Left ventricle myocardium inferior (tissue), 1 donor: Measurements from ENCODE around the gene MUCL3. TPM values are rescaled to one million over a fixed set of nuclear protein-coding genes. Genes with fewer than 3 reads are reported as not detected.

Experiments
- DNase-seq: peaks from one replicate; pipeline ENCODE4 v3.0.0-alpha.2; 2020
- H3K27ac ChIP-seq: fragments of 200-600 bp; replicated peaks from 2 replicates; pipeline ENCODE4 v1.8.0; 2021
- H3K27me3 ChIP-seq: fragments of 200-600 bp; 2 replicates; pipeline ENCODE4 v1.8.0; 2021; ENCODE audit warnings: low read depth
- H3K36me3 ChIP-seq: fragments of 200-600 bp; 2 replicates; pipeline ENCODE4 v1.8.0; 2021
- H3K4me1 ChIP-seq: fragments of 200-600 bp; 2 replicates; pipeline ENCODE4 v1.8.0; 2021
- H3K4me3 ChIP-seq: fragments of 200-600 bp; 2 replicates; pipeline ENCODE4 v1.8.0; 2021; ENCODE audit warnings: mild to moderate bottlenecking, moderate library complexity
- H3K9me3 ChIP-seq: fragments of 200-600 bp; replicated peaks from 2 replicates; pipeline ENCODE4 v1.8.0; 2021
- intact Hi-C: fragments of 100-400 bp; cut with micrococcal nuclease; formaldehyde crosslinking; loops from one replicate; pipeline ENCODE4 v1.11.0; 2022
- long read RNA-seq: library from polyadenylated mRNA; unstranded; transcript quantifications from one replicate; pipeline ENCODE4 v2.0.0, GENCODE V29; 2021
- total RNA-seq: library from RNA; stranded (reverse); fragmentation: NEBNext Ultra II Directional; extraction: Animal tissue kit (Norgen Biotek cat#: 25700); gene quantifications from one replicate; pipeline ENCODE4 v1.2.1, GENCODE V29; 2021
- TF ChIP-seq, protein P1 (sequence below): fragments of 200-600 bp; IDR thresholded peaks from 2 replicates; pipeline ENCODE4 v1.8.0; 2021; ENCODE audit warnings: antibody characterized with exemption, mild to moderate bottlenecking, borderline replicate concordance
- donor health status: DM: no; HTN: yes; CAD: no; lungs with severe emphysema.

MUCL3 gene
- total RNA-seq: not detected
- long read RNA-seq: 0 reads

DNA sequence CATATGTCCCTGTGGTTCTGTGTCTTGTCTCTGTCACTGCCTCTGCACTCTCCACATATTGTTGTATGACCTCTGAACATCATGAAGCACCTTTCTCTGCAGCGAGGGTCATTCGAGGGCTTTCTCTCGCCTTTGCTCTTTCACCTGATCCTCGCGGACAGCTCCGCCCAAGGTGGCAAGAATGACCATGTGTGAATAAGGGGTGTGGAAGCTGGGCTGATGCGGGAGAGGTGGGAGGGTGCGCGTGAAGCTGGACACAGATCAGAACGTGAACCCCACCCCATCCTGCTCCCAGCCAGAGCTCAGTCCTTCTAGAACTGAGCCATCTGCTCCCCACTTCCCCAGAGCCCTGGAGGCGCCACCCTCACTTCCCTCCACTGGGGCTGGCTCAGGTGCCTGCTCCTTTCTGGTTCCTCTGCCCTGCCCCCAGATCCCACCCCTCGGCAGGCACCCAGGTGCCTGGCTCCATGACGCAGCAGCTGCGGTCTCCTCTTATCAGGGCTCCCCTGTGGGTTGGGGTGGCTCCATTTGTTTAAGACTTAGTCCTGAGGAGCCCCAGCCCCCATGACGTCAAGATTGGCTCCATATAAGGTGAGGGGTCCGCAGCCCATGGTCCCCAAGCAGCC lies at the start of gene MUCL3:
MUCL3 (plus strand) TSS at position 613 of the 626 bp plus-strand sequence. CDS start 27 bp downstream, outside the sequence.
- Histone ChIP-seq H3K4me3 (no peak within 1 kb of the TSS), H3K27ac (no peak within 1 kb of the TSS), H3K4me1 (peaks cover 11% of the 10 kb centered on the region), H3K27me3 (peaks cover 12% of the 10 kb centered on the region), H3K36me3 (no peaks in the 10 kb centered on the region), H3K9me3 (no peaks in the 10 kb centered on the region)
- TF ChIP-seq, protein P1, sequence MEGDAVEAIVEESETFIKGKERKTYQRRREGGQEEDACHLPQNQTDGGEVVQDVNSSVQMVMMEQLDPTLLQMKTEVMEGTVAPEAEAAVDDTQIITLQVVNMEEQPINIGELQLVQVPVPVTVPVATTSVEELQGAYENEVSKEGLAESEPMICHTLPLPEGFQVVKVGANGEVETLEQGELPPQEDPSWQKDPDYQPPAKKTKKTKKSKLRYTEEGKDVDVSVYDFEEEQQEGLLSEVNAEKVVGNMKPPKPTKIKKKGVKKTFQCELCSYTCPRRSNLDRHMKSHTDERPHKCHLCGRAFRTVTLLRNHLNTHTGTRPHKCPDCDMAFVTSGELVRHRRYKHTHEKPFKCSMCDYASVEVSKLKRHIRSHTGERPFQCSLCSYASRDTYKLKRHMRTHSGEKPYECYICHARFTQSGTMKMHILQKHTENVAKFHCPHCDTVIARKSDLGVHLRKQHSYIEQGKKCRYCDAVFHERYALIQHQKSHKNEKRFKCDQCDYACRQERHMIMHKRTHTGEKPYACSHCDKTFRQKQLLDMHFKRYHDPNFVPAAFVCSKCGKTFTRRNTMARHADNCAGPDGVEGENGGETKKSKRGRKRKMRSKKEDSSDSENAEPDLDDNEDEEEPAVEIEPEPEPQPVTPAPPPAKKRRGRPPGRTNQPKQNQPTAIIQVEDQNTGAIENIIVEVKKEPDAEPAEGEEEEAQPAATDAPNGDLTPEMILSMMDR: no peak
- no peak for DNase-seq
- intact Hi-C loops: no loop called here

- TF ChIP-seq, protein P1: no peak
- DNase-seq: no peak
- Histone ChIP-seq H3K27ac (no peak overlapping the region), H3K27me3 (no peaks in the 10 kb centered on the region), H3K4me1 (peaks cover 13% of the 10 kb centered on the region), H3K36me3 (peaks cover 29% of the 10 kb centered on the region), H3K4me3 (no peak overlapping the region), H3K9me3 (no peaks in the 10 kb centered on the region)
- intact Hi-C loops: no loop called here
Observed at GRCh38 chr6:30891450-30891723, 49.4 kb upstream of the MUCL3 start.

GRCh38 chr6:30891816-30892538 lies 48.8 kb upstream of the MUCL3 start:
- no peak overlapping the region for H3K27ac ChIP-seq
- intact Hi-C loops: no loop called here
- H3K4me3 ChIP-seq: no peak overlapping the region
- no peaks in the 10 kb centered on the region for H3K9me3 ChIP-seq
- TF ChIP-seq, protein P1: no peak
- no peaks in the 10 kb centered on the region for H3K27me3 ChIP-seq
- DNase-seq: no peak
- peaks cover 31% of the 10 kb centered on the region for H3K36me3 ChIP-seq
- H3K4me1 ChIP-seq: peaks cover 8% of the 10 kb centered on the region

- peaks cover 40% of the 10 kb centered on the region for H3K36me3 ChIP-seq
- H3K9me3 ChIP-seq: no peaks in the 10 kb centered on the region
- DNase-seq: no peak
- intact Hi-C loops: no loop called here
- peaks cover 8% of the 10 kb centered on the region for H3K4me1 ChIP-seq
- no peak overlapping the region for H3K27ac ChIP-seq
- H3K27me3 ChIP-seq: no peaks in the 10 kb centered on the region
- H3K4me3 ChIP-seq: no peak overlapping the region
- TF ChIP-seq, protein P1: no peak
Observed at GRCh38 chr6:30893001-30893591, 47.7 kb upstream of the MUCL3 start.

- Histone ChIP-seq H3K27ac (no peak overlapping the region), H3K36me3 (peaks cover 46% of the 10 kb centered on the region), H3K4me3 (no peak overlapping the region), H3K9me3 (no peaks in the 10 kb centered on the region), H3K27me3 (no peaks in the 10 kb centered on the region), H3K4me1 (peaks cover 4% of the 10 kb centered on the region)
- intact Hi-C loops: no loop called here
- no peak for DNase-seq
- TF ChIP-seq, protein P1: no peak
Observed at GRCh38 chr6:30893666-30894065, 47.1 kb upstream of the MUCL3 start.
